SH-SY5Y (cell line): ENCODE measurements around the gene SYNDIG1.

Experiments
- GATA2 ChIP-seq: IDR thresholded peaks from 2 replicates; pipeline ENCODE4 v1.6.1; 2011; ENCODE audit warnings: mild to moderate bottlenecking, low read depth, low read length
- GATA3 ChIP-seq: IDR thresholded peaks from 2 replicates; pipeline ENCODE4 v1.6.1; 2011; ENCODE audit warnings: low read depth, mild to moderate bottlenecking, low read length, moderate library complexity

- no peak for TF ChIP-seq GATA2
- no peak for TF ChIP-seq GATA3
These were observed 48.4 kb upstream of the SYNDIG1 start for GRCh38 chr20:24421071-24421470.
